Measurements from ENCODE around the gene ABHD10. TPM values are rescaled to one million over a fixed set of nuclear protein-coding genes. Genes with fewer than 3 reads are reported as not detected.

ABHD10 gene
- total and polyA plus RNA-seq, 10 donors, result 24.2 to 34.8 (median 28.3) TPM

- Histone ChIP-seq H3K4me3 (no peak overlapping the region), H3K9me3 (no peaks in the 10 kb centered on the region), H3K27ac (peak overlapping the region in 7 of 8 donors; percentile 60 to 81 (median 74)), H3K27me3 (replicated peaks in 1 of 7) (no peaks in the 10 kb centered on the region), H3K4me1 (peaks cover 6 to 22% (median 15%) of the 10 kb centered on the region in 6 donors), H3K36me3 (peaks cover 0 to 7% (median 0%) of the 10 kb centered on the region in 6 donors)
- intact Hi-C loops (cut with DNase I; ENCODE audit: low total_unique reads), result loop anchor here (2.0 to 5.0 kb wide), 2 partner anchors 100 to 249 kb away; no protein-coding TSS in a partner anchor
- TF ChIP-seq POLR2AphosphoS5 (IDR thresholded peaks at IDR 0.05) (peak in 1 of 3 donors; percentile 28), CTCF (IDR thresholded peaks at IDR 0.05 in 8 of 11, conservative IDR thresholded peaks at IDR 0.05 in 3 of 11) (peak; percentile 59 to 89 (median 86)), POLR2A (IDR thresholded peaks at IDR 0.05) (no peak)
- 7 to 11% (median 10%) methylated on average over 8 of the region's 8 CpGs for WGBS, 5 donors
- peak; percentile 88 for DNase-seq
These were observed 11.1 kb upstream of the ABHD10 start for GRCh38 chr3:111967651-111968274.

GRCh38 chr3:111968319-111969054 lies 10.3 kb upstream of the ABHD10 start:
- Histone ChIP-seq H3K4me3 (no peak overlapping the region), H3K4me1 (peaks cover 6 to 22% (median 15%) of the 10 kb centered on the region in 6 donors), H3K9me3 (no peaks in the 10 kb centered on the region), H3K27me3 (replicated peaks in 1 of 7) (no peaks in the 10 kb centered on the region), H3K36me3 (peaks cover 0 to 7% (median 0%) of the 10 kb centered on the region in 6 donors), H3K27ac (peak overlapping the region in 3 of 8 donors; percentile 2 to 7 (median 6))
- intact Hi-C loops (cut with DNase I; ENCODE audit: low total_unique reads), result loop anchor here (5.0 kb wide), 1 partner anchor 101 kb away; no protein-coding TSS in a partner anchor
- 54 to 70% (median 59%) methylated on average over 5 of the region's 5 CpGs for whole genome bisulfite sequencing, 5 donors
- DNase-seq, result no peak
- TF ChIP-seq CTCF (IDR thresholded peaks at IDR 0.05 in 8 of 11, conservative IDR thresholded peaks at IDR 0.05 in 3 of 11) (no peak), POLR2A (IDR thresholded peaks at IDR 0.05) (no peak), POLR2AphosphoS5 (IDR thresholded peaks at IDR 0.05) (no peak)

GRCh38 chr3:111970376-111970775 lies 8.4 kb upstream of the ABHD10 start:
- Histone ChIP-seq H3K9me3 (no peaks in the 10 kb centered on the region), H3K27me3 (replicated peaks in 1 of 7) (no peaks in the 10 kb centered on the region), H3K4me1 (peaks cover 6 to 22% (median 15%) of the 10 kb centered on the region in 6 donors), H3K4me3 (no peak overlapping the region), H3K36me3 (peaks cover 0 to 17% (median 2%) of the 10 kb centered on the region in 6 donors), H3K27ac (peak overlapping the region in 1 of 8 donors; percentile 36)
- WGBS, 5 donors, result 71 to 80% (median 78%) methylated on average over 3 of the region's 3 CpGs
- no peak for TF ChIP-seq POLR2AphosphoS5 (IDR thresholded peaks at IDR 0.05)
- no peak for TF ChIP-seq CTCF (IDR thresholded peaks at IDR 0.05 in 8 of 11, conservative IDR thresholded peaks at IDR 0.05 in 3 of 11)
- intact Hi-C loops (cut with DNase I; ENCODE audit: low total_unique reads), result no loop called here
- DNase-seq, result no peak
